MCF 10A (cell line): Measurements from ENCODE around the gene EPHB1. TPM values are rescaled to one million over a fixed set of nuclear protein-coding genes. Genes with fewer than 3 reads are reported as not detected.

Source experiments
- BruUV-seq: library from RNA; stranded (reverse); fragments of 400-500 nt; replicated peaks from 2 replicates; lab custom pipeline; 2021; lab: Mats Ljungman, UMichigan
- CTCF ChIA-PET: fragments of 300-600 bp; sonication (Branson Sonifier 250); formaldehyde crosslinking; extraction: SDS; loops from one replicate; lab custom pipeline; 2021; ENCODE audit warnings: antibody characterized with exemption, inconsistent platforms; lab: Yijun Ruan, JAX
- POLR2A ChIA-PET: fragments of 300-600, 350-650 bp; sonication (Branson Sonifier 250); formaldehyde crosslinking; extraction: SDS; loops from one replicate; lab custom pipeline; 2020; ENCODE audit warnings: antibody characterized with exemption, inconsistent platforms; lab: Yijun Ruan, JAX
- DNase-seq: peaks from one replicate; pipeline ENCODE4 v3.0.0-alpha.2; 2018; ENCODE audit not compliant: unreplicated experiment
- H3K27ac Mint-ChIP-seq: one replicate; pipeline ENCODE4 v1.8.0; 2022; ENCODE audit warnings: mild to moderate bottlenecking, low read depth, mixed read lengths; ENCODE audit not compliant: unreplicated experiment
- H3K27me3 Mint-ChIP-seq: one replicate; pipeline ENCODE4 v1.8.0; 2022; ENCODE audit warnings: mixed read lengths; ENCODE audit not compliant: insufficient read depth, unreplicated experiment
- H3K36me3 Mint-ChIP-seq: one replicate; pipeline ENCODE4 v1.8.0; 2022; ENCODE audit warnings: mild to moderate bottlenecking, moderate library complexity, mixed read lengths; ENCODE audit not compliant: insufficient read depth, unreplicated experiment
- H3K4me1 Mint-ChIP-seq: one replicate; pipeline ENCODE4 v1.8.0; 2022; ENCODE audit warnings: mixed read lengths; ENCODE audit not compliant: insufficient read depth, unreplicated experiment
- H3K4me3 Mint-ChIP-seq: one replicate; pipeline ENCODE4 v1.8.0; 2022; ENCODE audit warnings: mild to moderate bottlenecking, moderate library complexity, mixed read lengths; ENCODE audit not compliant: unreplicated experiment
- H3K9me3 Mint-ChIP-seq: one replicate; pipeline ENCODE4 v1.8.0; 2022; ENCODE audit warnings: mixed read lengths; ENCODE audit not compliant: unreplicated experiment
- intact Hi-C: fragments of 100-400 bp; cut with micrococcal nuclease; formaldehyde crosslinking; loops from 2 replicates; pipeline ENCODE4 v1.14.1; 2022
- total RNA-seq: library from RNA; stranded (reverse); gene quantifications from 2 replicates; pipeline ENCODE4 v1.2.3, GENCODE V29; 2022
- TF ChIP-seq, protein P1 (sequence below): fragments of 200-600 bp; IDR thresholded peaks from one replicate; pipeline ENCODE4 v1.8.0; 2022; ENCODE audit warnings: antibody characterized with exemption, mild to moderate bottlenecking; ENCODE audit not compliant: unreplicated experiment

The EPHB1 gene
- total RNA-seq, 1 experiment from 2014 or later = not detected

DNA sequence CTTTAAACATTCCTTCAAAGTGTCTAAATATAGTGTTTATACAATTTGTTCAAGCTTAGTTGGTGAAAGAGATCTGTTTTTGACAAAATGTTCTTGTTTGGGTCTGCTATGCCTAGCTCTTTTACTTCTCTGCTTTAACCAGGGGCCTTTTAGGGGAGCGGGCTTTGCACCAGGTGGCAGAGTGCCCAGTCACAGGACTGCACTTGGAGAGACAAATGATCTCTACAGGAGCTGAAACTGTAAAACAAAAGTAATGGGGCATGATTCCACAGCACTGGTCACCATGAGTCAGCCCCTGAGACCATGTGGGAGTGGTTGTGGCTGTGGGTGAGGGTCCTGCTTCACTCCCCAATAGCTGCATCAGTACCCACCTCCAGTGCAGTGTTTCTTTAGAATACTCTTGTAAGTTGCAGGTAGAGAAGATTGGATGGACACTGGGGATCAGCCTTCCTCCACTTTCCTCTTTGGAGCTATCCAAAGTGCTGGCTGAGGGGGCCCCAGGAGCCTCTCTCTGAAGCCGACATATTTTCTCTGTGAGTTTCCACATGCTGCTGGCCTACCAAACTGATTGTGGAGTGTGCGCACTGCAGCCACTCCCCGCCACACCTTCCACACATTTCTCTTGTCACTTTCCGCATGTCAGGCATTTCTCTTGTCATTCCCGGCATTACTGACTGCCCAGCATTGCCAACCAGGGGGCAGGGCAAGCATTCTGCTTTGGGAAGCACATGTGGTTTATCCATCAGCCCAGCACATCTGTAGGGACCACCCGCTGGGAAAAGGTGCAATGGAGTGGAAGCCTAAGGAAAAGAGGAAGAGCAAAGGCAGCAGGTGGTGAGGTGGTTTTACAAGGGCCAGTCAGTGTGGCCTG is 110.0 kb downstream of the EPHB1 start:
- no peak for DNase-seq
- no peaks in the 10 kb centered on the region for H3K36me3 Mint-ChIP-seq
- CTCF ChIA-PET = interaction anchor here (0.7 kb wide), 1 partner anchor 153 kb away, joined by 3 read pairs; no protein-coding TSS in a partner anchor
- no TSS peak for BruUV-seq
- no peaks in the 10 kb centered on the region for H3K27me3 Mint-ChIP-seq
- no peak overlapping the region for H3K4me3 Mint-ChIP-seq
- no peaks in the 10 kb centered on the region for H3K4me1 Mint-ChIP-seq
- POLR2A ChIA-PET = no interaction called here
- peaks cover 31% of the 10 kb centered on the region for H3K9me3 Mint-ChIP-seq
- no peak overlapping the region for H3K27ac Mint-ChIP-seq
- TF ChIP-seq, protein P1, sequence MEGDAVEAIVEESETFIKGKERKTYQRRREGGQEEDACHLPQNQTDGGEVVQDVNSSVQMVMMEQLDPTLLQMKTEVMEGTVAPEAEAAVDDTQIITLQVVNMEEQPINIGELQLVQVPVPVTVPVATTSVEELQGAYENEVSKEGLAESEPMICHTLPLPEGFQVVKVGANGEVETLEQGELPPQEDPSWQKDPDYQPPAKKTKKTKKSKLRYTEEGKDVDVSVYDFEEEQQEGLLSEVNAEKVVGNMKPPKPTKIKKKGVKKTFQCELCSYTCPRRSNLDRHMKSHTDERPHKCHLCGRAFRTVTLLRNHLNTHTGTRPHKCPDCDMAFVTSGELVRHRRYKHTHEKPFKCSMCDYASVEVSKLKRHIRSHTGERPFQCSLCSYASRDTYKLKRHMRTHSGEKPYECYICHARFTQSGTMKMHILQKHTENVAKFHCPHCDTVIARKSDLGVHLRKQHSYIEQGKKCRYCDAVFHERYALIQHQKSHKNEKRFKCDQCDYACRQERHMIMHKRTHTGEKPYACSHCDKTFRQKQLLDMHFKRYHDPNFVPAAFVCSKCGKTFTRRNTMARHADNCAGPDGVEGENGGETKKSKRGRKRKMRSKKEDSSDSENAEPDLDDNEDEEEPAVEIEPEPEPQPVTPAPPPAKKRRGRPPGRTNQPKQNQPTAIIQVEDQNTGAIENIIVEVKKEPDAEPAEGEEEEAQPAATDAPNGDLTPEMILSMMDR = no peak
- intact Hi-C loops = no loop called here

- TF ChIP-seq, protein P1 = no peak
- Mint-ChIP-seq H3K27me3 (no peaks in the 10 kb centered on the region), H3K27ac (no peak overlapping the region), H3K4me1 (no peaks in the 10 kb centered on the region), H3K9me3 (peaks cover 27% of the 10 kb centered on the region), H3K4me3 (no peak overlapping the region), H3K36me3 (no peaks in the 10 kb centered on the region)
- no TSS peak for BruUV-seq
- POLR2A ChIA-PET = no interaction called here
- CTCF ChIA-PET = interaction anchor here (0.7 kb wide), 1 partner anchor 152 kb away, joined by 3 read pairs; no protein-coding TSS in a partner anchor
- intact Hi-C loops = no loop called here
- DNase-seq = no peak
Observed at GRCh38 chr3:134905647-134905935, 110.5 kb downstream of the EPHB1 start.

GRCh38 chr3:134908271-134908670 is 113.2 kb downstream of the EPHB1 start:
- POLR2A ChIA-PET = no interaction called here
- TF ChIP-seq, protein P1 = no peak
- no peak overlapping the region for H3K27ac Mint-ChIP-seq
- intact Hi-C loops = no loop called here
- no peaks in the 10 kb centered on the region for H3K27me3 Mint-ChIP-seq
- H3K4me1 Mint-ChIP-seq = no peaks in the 10 kb centered on the region
- peaks cover 29% of the 10 kb centered on the region for H3K9me3 Mint-ChIP-seq
- H3K4me3 Mint-ChIP-seq = no peak overlapping the region
- no peak for DNase-seq
- H3K36me3 Mint-ChIP-seq = no peaks in the 10 kb centered on the region
- CTCF ChIA-PET = no interaction called here
- no TSS peak for BruUV-seq

- intact Hi-C loops = no loop called here
- peaks cover 29% of the 10 kb centered on the region for H3K9me3 Mint-ChIP-seq
- no peaks in the 10 kb centered on the region for H3K27me3 Mint-ChIP-seq
- DNase-seq = no peak
- no peaks in the 10 kb centered on the region for H3K36me3 Mint-ChIP-seq
- no TSS peak for BruUV-seq
- H3K27ac Mint-ChIP-seq = no peak overlapping the region
- POLR2A ChIA-PET = no interaction called here
- TF ChIP-seq, protein P1 = no peak
- CTCF ChIA-PET = no interaction called here
- H3K4me3 Mint-ChIP-seq = no peak overlapping the region
- H3K4me1 Mint-ChIP-seq = no peaks in the 10 kb centered on the region
Observed at GRCh38 chr3:134910026-134910425, 115.0 kb downstream of the EPHB1 start.
